H1 (cell line): ENCODE measurements around the gene TNNI3. TPM values are rescaled to one million over a fixed set of nuclear protein-coding genes. Genes with fewer than 3 reads are reported as not detected.

ENCODE experiments used
- CTCF ChIA-PET: fragments of 300-600 bp; sonication (Branson Sonifier 250); formaldehyde crosslinking; loops from one replicate; lab custom pipeline; 2021; ENCODE audit not compliant: partially characterized antibody; lab: Charles Lee
- POLR2A ChIA-PET: fragments of 300-600 bp; sonication (Branson Sonifier 250); formaldehyde crosslinking; loops from one replicate; lab custom pipeline; 2021; ENCODE audit warnings: inconsistent platforms; ENCODE audit not compliant: partially characterized antibody; lab: Charles Lee
- DNase-seq, 2 experiments: peaks; one replicate each; pipeline versions ENCODE4 v3.0.0 to v3.0.0-alpha.2; 2010 to 2022; ENCODE audit warnings: low spot score in 2 of 2, low read depth in 1 of 2, mixed read lengths in 1 of 2
- FAIRE-seq: peaks from 2 replicates; lab custom pipeline; 2011; peaks lifted over from hg19 to GRCh38; lab: Jason Lieb, UNC
- H2AFZ ChIP-seq: 2 replicates; pipeline ENCODE4 v1.8.1; 2012; ENCODE audit warnings: low read length, inconsistent platforms
- H2AK5ac ChIP-seq: 2 replicates; pipeline ENCODE4 v1.6.1; 2013; ENCODE audit warnings: low read depth, low read length
- H2BK120ac ChIP-seq: replicated peaks from 2 replicates; pipeline ENCODE3; 2013; ENCODE audit warnings: low read depth, low read length, inconsistent platforms
- H2BK12ac ChIP-seq: 2 replicates; pipeline ENCODE4 v1.6.1; 2013; ENCODE audit warnings: low read depth, low read length
- H2BK15ac ChIP-seq: 2 replicates; pipeline ENCODE4 v1.6.1; 2013; ENCODE audit warnings: low read length
- H2BK20ac ChIP-seq: 2 replicates; pipeline ENCODE4 v1.6.1; 2013; ENCODE audit warnings: low read length
- H2BK5ac ChIP-seq: 2 replicates; pipeline ENCODE4 v1.6.1; 2013; ENCODE audit warnings: low read depth, low read length
- H3K14ac ChIP-seq: 2 replicates; pipeline ENCODE4 v1.6.1; 2013; ENCODE audit warnings: inconsistent platforms; ENCODE audit not compliant: insufficient read length
- H3K18ac ChIP-seq: 2 replicates; pipeline ENCODE4 v1.6.1; 2013; ENCODE audit warnings: low read length; ENCODE audit errors: extremely low read depth
- H3K23ac ChIP-seq: 2 replicates; pipeline ENCODE4 v1.6.1; 2013; ENCODE audit warnings: inconsistent platforms; ENCODE audit not compliant: insufficient read length
- H3K23me2 ChIP-seq: 2 replicates; pipeline ENCODE4 v1.6.1; 2013; ENCODE audit warnings: low read depth, low read length
- H3K27ac ChIP-seq: 2 replicates; pipeline ENCODE4 v1.6.1; 2011; ENCODE audit warnings: low read depth, low read length, inconsistent platforms
- H3K27me3 ChIP-seq, 4 experiments: replicated peaks in 1 of 4; 1 replicate in 1 of 4; 2 replicates in 3 of 4; pipeline versions ENCODE4 v1.6.1 to v1.8.1; 2011 to 2013; ENCODE audit warnings: low read length in 3 of 4, mild to moderate bottlenecking in 3 of 4, inconsistent platforms in 2 of 4, mixed read lengths in 2 of 4, moderate library complexity in 1 of 4; ENCODE audit not compliant: control insufficient read depth in 3 of 4, insufficient read depth in 3 of 4; ENCODE audit errors: extremely low read depth in 1 of 4
- H3K36me3 ChIP-seq, 4 experiments: 2 replicates each; pipeline versions ENCODE4 v1.6.1 to v1.8.1; 2011 to 2013; ENCODE audit warnings: mild to moderate bottlenecking in 4 of 4, low read length in 3 of 4, moderate library complexity in 2 of 4, control low read depth in 1 of 4, inconsistent platforms in 1 of 4; ENCODE audit not compliant: insufficient read depth in 4 of 4, control insufficient read depth in 2 of 4
- H3K4ac ChIP-seq: replicated peaks from 2 replicates; pipeline ENCODE3; 2013; ENCODE audit warnings: low read length, low read depth, mixed read lengths, inconsistent platforms; ENCODE audit not compliant: insufficient read length
- H3K4me1 ChIP-seq, 4 experiments: replicated peaks in 1 of 4; 1 replicate in 1 of 4; 2 replicates in 3 of 4; pipeline versions ENCODE4 v1.6.1 to v1.8.1; 2011 to 2013; ENCODE audit warnings: low read length in 3 of 4, inconsistent platforms in 2 of 4, mixed read lengths in 1 of 4; ENCODE audit not compliant: insufficient read depth in 4 of 4, control insufficient read depth in 3 of 4
- H3K4me2 ChIP-seq, 2 experiments: 2 replicates each; pipeline versions ENCODE4 v1.6.1 to v1.8.1; 2011 to 2013; ENCODE audit warnings: low read depth in 2 of 2, low read length in 2 of 2, control low read depth in 1 of 2, inconsistent platforms in 1 of 2, mild to moderate bottlenecking in 1 of 2; ENCODE audit not compliant: insufficient read depth in 1 of 2
- H3K4me3 ChIP-seq, 4 experiments: fragments of 200-600, 300-600 bp in 1 of 4; sonication (generic), shearing (Covaris generic), sonication (Bioruptor Twin) in 1 of 4; 2 replicates each; pipeline versions ENCODE4 v1.5.1 to v1.8.1; 2011 to 2016; ENCODE audit warnings: low read length in 4 of 4, low read depth in 3 of 4, control low read depth in 2 of 4, inconsistent platforms in 2 of 4, mild to moderate bottlenecking in 2 of 4, mixed read lengths in 1 of 4, moderate library complexity in 1 of 4; ENCODE audit not compliant: insufficient read depth in 2 of 4; ENCODE audit errors: extremely low read depth in 1 of 4
- H3K56ac ChIP-seq: replicated peaks from 2 replicates; pipeline ENCODE3; 2013; ENCODE audit warnings: low read depth, mild to moderate bottlenecking, mixed read lengths, low read length, inconsistent platforms; ENCODE audit not compliant: insufficient read length
- H3K79me1 ChIP-seq: 2 replicates; pipeline ENCODE4 v1.6.1; 2013; ENCODE audit warnings: low read depth, low read length, control low read depth
- H3K79me2 ChIP-seq, 2 experiments: 2 replicates each; pipeline versions ENCODE4 v1.6.1 to v1.8.1; 2012 to 2013; ENCODE audit warnings: low read length in 2 of 2, mild to moderate bottlenecking in 2 of 2, inconsistent platforms in 1 of 2; ENCODE audit not compliant: insufficient read depth in 2 of 2, control insufficient read depth in 1 of 2
- H3K9ac ChIP-seq, 4 experiments: replicated peaks in 1 of 4; 1 replicate in 1 of 4; 2 replicates in 3 of 4; pipeline versions ENCODE4 v1.6.1 to v1.8.1; 2011 to 2013; ENCODE audit warnings: low read depth in 3 of 4, low read length in 3 of 4, control low read depth in 2 of 4, mild to moderate bottlenecking in 2 of 4, moderate library complexity in 2 of 4, inconsistent platforms in 1 of 4; ENCODE audit errors: extremely low read depth in 1 of 4
- H3K9me3 ChIP-seq, 2 experiments: 2 replicates each; pipeline versions ENCODE4 v1.6.1 to v1.8.1; 2012 to 2013; ENCODE audit warnings: mild to moderate bottlenecking in 2 of 2, moderate library complexity in 2 of 2, control low read depth in 1 of 2, inconsistent platforms in 1 of 2, low read depth in 1 of 2, low read length in 1 of 2, mixed read lengths in 1 of 2; ENCODE audit not compliant: insufficient read depth in 2 of 2
- H4K20me1 ChIP-seq, 2 experiments: replicated peaks in 1 of 2; 2 replicates each; pipeline versions ENCODE3 to v1.8.1; 2011 to 2013; ENCODE audit warnings: inconsistent platforms in 2 of 2, low read length in 2 of 2, mild to moderate bottlenecking in 1 of 2; ENCODE audit not compliant: insufficient read depth in 2 of 2, control insufficient read depth in 1 of 2
- H4K5ac ChIP-seq: 2 replicates; pipeline ENCODE4 v1.6.1; 2013; ENCODE audit warnings: low read length, low read depth, mixed read lengths, inconsistent platforms; ENCODE audit not compliant: insufficient read length
- H4K8ac ChIP-seq: 2 replicates; pipeline ENCODE4 v1.8.0; 2013; ENCODE audit warnings: mild to moderate bottlenecking, moderate library complexity, low read length, inconsistent platforms; ENCODE audit not compliant: insufficient read depth; ENCODE audit errors: extremely low read depth
- H4K91ac ChIP-seq: replicated peaks from 2 replicates; pipeline ENCODE3; 2013; ENCODE audit warnings: low read length, mixed read lengths, inconsistent platforms; ENCODE audit not compliant: insufficient read length
- CBX5 ChIP-seq: fragments of 300-800, 300-1000 bp; sonication (generic); IDR thresholded peaks from 2 replicates; pipeline ENCODE4 v1.7.1; 2016; ENCODE audit warnings: antibody characterized with exemption, low read length, low read depth
- HDAC6 ChIP-seq: IDR thresholded peaks from one replicate; pipeline ENCODE4 v1.7.1; 2012; ENCODE audit warnings: low read depth, mild to moderate bottlenecking, inconsistent platforms, low read length, moderate library complexity
- JUN ChIP-seq: IDR thresholded peaks from 2 replicates; pipeline ENCODE4 v1.6.1; 2011; ENCODE audit warnings: low read depth, mild to moderate bottlenecking, improper control_type of control experiment, low read length
- POLR2AphosphoS5 ChIP-seq: IDR thresholded peaks from 2 replicates; pipeline ENCODE4 v1.6.1; 2011; ENCODE audit warnings: low read depth, low read length
- RFX5 ChIP-seq: IDR thresholded peaks from 2 replicates; pipeline ENCODE4 v1.6.1; 2011; ENCODE audit warnings: low read depth, low read length, improper control_type of control experiment, borderline replicate concordance
- SAP30 ChIP-seq: fragments of 300-600 bp; sonication (generic); IDR thresholded peaks from 2 replicates; pipeline ENCODE4 v1.7.1; 2012; ENCODE audit warnings: low read length, moderate library complexity, mild to moderate bottlenecking, inconsistent platforms; ENCODE audit not compliant: insufficient read depth, insufficient replicate concordance
- SP1 ChIP-seq: IDR thresholded peaks from 2 replicates; pipeline ENCODE4 v1.6.1; 2011; ENCODE audit warnings: low read depth, low read length
- WGBS, 2 experiments: shearing (Covaris generic) in 1 of 2; methylation state at CpG; one replicate each; pipeline versions ENCODE4 v1.1.6 to v1.1.7; 2013 to 2015; ENCODE audit warnings: low lambda C conversion rate in 2 of 2, mixed read lengths in 2 of 2, inconsistent platforms in 1 of 2, low coverage in 1 of 2, missing lambda C conversion rate in 1 of 2; ENCODE audit not compliant: insufficient replicate concordance in 2 of 2, insufficient coverage in 1 of 2, insufficient read length in 1 of 2; ENCODE audit errors: extremely low coverage in 1 of 2, missing lambda C conversion rate in 1 of 2; 5-methylcytosine and 5-hydroxymethylcytosine counted together
- polyA plus RNA-seq, 7 experiments: library from polyadenylated mRNA; depleted of rRNA in 3 of 7; stranded (reverse) in 5 of 7; unstranded in 2 of 7; fragments of >200 nt in 5 of 7; fragments of 200-250 nt in 2 of 7; gene quantifications; 1 replicate in 5 of 7; 2 replicates in 1 of 7; 4 replicates in 1 of 7; pipeline versions ENCODE4 v1.2.1 to v1.2.3, GENCODE V29; 2011 to 2013; ENCODE audit warnings: missing spikeins in 2 of 7, mixed read lengths in 2 of 7
- total RNA-seq: library from RNA; stranded (reverse); fragmentation: NEBNext Ultra II Directional; extraction: Animal tissue kit (Norgen Biotek cat#: 25700); gene quantifications from 2 replicates; pipeline ENCODE4 v1.2.1, GENCODE V29; 2021

TNNI3 gene
- total and polyA plus RNA-seq, 2 of the 8 experiments (the other 6 are each of a cell fraction or from before 2014, with no cell fraction given) = 16.9 to 56.0 TPM

DNA sequence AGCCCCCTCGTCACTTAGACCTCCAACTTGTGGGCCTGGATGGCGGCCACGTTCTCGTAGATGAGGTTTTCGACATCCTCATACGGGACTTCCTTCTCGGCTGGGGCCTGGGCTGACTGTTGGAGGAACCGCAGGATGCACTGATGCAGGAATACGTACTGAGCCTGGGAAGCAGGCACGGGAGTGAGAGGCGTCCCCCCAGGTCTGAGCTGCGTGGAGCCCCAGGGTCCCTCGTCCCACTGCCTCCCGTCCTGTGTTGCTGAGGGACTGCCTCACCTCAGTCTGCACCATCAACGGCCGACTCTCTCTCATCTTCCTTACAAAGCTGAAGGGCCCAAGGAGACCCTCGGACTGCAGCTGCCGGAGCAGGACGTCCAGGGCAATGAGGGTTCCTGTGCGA is 24.2 kb upstream of the TNNI3 start:
- Histone ChIP-seq H4K91ac (no peak overlapping the region), H3K9me3 (no peaks in the 10 kb centered on the region), H2AK5ac (no peak overlapping the region), H3K4me1 (peaks cover 0 to 6% (median 5%) of the 10 kb centered on the region in 4 experiments; a peak in 5 of 7 replicates), H2BK20ac (no peak overlapping the region), H3K14ac (no peak overlapping the region), H3K27ac (no peak overlapping the region), H3K4ac (no peak overlapping the region), H3K79me2 (no peaks in the 10 kb centered on the region), H4K8ac (no peak overlapping the region), H3K23ac (no peak overlapping the region), H4K20me1 (peaks cover 0 to 7% of the 10 kb centered on the region in 2 experiments), H2BK120ac (no peak overlapping the region), H3K4me2 (no peak overlapping the region), H3K36me3 (no peaks in the 10 kb centered on the region), H3K4me3 (no peak overlapping the region), H3K56ac (no peak overlapping the region), H3K18ac (no peak overlapping the region), H3K23me2 (peaks cover 12% of the 10 kb centered on the region; the same call in 1 of the 2 replicates), H2BK15ac (no peak overlapping the region), H3K9ac (no peak overlapping the region), H2AFZ (no peak overlapping the region), H3K79me1 (no peaks in the 10 kb centered on the region), H3K27me3 (peaks cover 0 to 36% (median 22%) of the 10 kb centered on the region in 4 experiments; a peak in 5 of 7 replicates), H4K5ac (no peak overlapping the region), H2BK12ac (no peak overlapping the region), H2BK5ac (no peak overlapping the region)
- TF ChIP-seq POLR2AphosphoS5 (no peak), HDAC6 (no peak), JUN (no peak), CBX5 (no peak), RFX5 (no peak), SAP30 (no peak), SP1 (no peak)
- DNase-seq (no peak), FAIRE-seq (no peak)
- POLR2A ChIA-PET = interaction anchor here (0.9 to 1.2 kb wide), 3 partner anchors 59 to 202 kb away, joined by 3 to 5 read pairs (median 3); partner anchors contain the start of gene TMEM238
- 80% methylated on average over 19 of the region's 20 CpGs; no CpG with 5 or more reads in 1 of the 2 experiments for WGBS, 2 experiments
- CTCF ChIA-PET = interaction anchor here (1.2 kb wide), 1 partner anchor 96 kb away, joined by 4 read pairs; no protein-coding TSS in a partner anchor
